Inflammatory macrophage treated with lipopolysaccharide for 1 hour (primary cell): ENCODE data around the gene JMJD1C.

Experiments
- DNase-seq, 2 donors: peaks; one replicate each; pipeline ENCODE4 v3.0.0-alpha.2; 2020 to 2022

Gene JMJD1C

DNA sequence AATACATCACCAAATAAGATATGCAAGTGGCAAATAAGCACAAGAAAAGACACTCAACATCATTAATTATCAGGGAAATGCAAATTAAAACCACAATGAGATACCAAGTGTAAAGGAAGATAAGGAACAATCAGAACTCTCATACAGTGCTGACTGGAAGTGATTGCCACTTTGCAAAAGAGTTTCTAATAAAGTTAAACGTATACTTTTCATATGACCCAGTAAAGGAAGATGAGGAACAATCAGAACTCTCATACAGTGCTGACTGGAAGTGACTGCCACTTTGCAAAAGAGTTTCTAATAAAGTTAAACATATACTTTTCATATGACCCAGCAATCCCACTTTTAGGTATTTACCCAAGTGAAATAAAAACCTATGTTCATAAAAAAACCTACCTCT is 12.2 kb upstream of the JMJD1C start:
- DNase-seq, result no peak

DNA sequence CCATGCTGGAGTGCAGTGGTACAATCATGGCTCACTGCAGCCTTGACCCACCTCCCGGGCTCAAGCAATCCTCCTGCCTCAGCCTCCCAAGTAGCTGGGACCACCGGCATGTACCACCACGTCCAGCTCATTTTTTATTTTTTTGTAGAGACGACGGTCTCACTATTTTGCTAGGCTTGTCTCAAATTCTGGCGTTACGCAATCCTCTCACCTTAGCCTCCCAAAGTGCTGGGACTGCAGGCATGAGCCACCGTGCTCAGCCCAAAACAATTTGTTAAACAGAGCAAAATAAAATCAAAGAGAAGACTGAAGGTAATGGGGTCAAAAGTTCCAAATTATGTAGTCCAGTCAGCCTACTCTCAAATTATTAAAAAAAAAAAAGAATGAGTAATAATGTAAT is 8.7 kb upstream of the JMJD1C start:
- no peak for DNase-seq

DNA sequence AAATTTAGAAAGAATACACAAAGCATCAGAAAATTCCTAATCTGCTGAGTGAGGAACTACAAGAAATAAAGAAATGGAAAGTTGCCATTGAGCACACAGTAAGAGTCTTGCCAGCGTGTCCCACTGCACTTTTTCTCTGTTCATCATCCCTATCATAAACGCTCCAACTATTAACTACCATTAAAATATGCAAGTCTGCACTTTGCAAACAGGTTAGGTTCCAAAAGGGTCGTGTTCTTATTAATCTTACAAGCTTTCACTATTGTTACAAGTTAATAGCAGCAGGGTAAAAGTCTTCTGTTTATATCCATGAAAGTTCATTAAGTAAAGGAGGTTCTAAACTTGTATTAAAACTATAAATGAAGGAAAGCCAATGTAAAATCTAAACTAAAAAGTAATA is 5.2 kb upstream of the JMJD1C start:
- DNase-seq, result no peak

GRCh38 chr10:63468947-63469346 is 3.2 kb upstream of the JMJD1C start:
- no peak for DNase-seq

DNA sequence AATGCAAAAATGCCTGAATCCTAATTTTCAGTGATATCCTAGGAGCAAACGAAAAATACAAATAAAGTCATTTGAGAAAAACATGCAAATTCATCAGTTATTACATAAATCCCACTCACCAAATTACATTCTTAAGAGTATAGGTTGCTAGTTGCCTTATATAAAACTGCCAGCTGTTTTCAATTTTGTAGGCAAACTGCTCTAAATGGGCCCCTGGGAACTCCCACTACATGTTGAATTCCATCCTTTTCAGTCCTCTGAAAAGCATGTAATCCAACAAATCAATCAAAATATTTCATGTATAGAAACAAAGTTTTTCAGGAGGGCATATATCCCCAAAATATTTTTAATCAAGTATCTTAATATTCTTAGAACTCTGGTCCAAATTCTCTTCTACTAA is 2.1 kb upstream of the JMJD1C start:
- DNase-seq, result no peak

DNA sequence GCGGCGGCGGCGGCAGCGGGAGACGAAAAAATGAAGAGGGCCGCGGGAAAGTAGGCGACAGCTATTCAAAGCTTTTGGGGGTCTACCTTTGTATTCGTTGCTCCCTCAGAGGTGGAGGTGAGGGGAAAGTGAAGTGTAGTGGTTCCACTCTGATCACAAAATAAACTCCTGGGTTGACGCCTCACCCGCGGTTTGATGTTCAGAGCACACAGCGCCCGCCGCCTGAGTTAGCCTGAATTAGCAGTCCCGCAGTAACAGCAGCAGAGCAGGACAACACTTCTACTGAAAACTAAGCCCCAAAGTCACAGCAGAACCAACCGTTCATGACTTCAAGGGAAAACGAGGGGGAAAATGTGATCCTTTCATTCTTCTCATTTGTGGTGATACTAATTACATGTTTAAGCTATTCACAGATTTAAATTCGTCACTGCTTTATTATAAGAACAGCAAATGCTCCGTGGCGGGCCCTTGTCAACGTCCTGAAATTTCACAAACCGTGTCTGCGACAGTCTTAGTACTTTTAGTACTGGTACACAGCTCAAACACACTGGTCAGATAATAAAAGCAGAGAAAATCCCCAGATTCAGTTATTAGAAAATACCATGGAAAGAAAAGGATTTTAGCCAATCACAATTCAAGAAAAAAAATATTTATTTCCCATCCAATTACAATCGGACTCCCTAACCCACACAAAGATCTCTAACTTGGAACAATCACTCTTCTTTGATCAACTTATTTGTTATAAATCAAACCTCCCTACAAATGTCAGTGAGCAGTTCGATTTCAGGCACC is 563 bp upstream of the JMJD1C start:
- DNase-seq, result peak in 1 of 2 donors; percentile 25

DNA sequence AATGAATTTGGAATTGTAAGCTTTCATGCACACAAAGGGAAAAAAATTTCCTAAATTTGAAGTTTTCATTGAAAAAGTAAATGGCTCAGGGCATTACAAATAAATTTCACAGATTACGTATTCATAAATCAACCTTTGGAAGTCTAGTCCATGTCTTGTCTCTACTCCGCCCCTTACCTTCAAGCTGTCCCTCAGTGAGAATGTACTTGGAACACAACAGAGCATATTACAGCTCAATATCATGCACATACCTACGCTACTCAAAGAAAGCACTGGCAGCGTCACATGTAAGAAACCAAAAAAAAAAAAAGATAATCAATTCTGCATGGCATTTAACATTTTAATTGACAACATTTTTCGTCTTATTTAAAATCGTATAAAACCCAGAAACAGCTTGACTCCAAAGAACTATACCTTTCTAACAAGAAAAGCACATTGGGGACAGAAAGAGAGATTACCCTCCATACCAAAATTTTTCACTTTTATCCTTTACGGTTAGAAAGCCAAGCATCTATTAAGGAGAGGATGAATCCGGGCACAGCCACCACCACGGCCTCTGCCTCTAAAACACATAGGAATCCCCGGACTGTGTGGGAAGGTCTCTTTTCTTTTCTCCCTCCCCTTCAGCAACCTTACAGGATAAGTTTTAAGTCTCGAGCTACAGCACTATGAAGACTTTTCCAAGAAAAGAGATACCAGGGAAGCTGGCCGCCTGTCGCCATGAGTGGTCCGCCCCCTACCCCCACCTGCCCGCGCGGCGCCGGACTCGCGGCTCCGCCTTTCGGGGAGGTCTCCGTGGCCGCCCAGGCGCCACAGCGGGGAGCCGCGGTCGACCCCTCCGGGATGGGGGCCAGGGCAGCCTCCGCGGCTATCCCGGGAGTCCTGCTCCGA is 1.1 kb downstream of the JMJD1C start:
- DNase-seq, result peak in 1 of 2 donors; percentile 13

DNA sequence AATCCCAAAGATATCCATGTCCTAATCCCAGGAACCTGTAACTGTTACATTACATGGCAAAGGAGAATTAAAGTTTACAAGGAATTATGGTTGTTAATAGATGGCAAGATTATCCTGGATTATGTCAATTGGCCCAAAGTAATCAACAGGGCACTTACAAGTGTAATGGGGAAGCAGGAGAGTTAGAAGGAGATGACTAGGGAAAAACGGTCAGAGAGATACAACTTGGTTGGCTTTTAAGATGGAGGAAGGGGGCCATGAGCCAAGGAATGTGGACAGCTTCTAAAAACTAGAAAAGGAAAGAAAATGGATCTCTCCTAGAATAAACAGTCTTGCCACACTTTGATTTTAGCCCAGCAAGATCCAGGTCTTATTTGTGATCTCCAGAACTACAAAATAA is 3.3 kb downstream of the JMJD1C start:
- DNase-seq, result no peak

GRCh38 chr10:63458177-63458576 is 7.6 kb downstream of the JMJD1C start:
- no peak for DNase-seq

- DNase-seq, result no peak
Observed at GRCh38 chr10:63457594-63457993, 8.2 kb downstream of the JMJD1C start.

DNA sequence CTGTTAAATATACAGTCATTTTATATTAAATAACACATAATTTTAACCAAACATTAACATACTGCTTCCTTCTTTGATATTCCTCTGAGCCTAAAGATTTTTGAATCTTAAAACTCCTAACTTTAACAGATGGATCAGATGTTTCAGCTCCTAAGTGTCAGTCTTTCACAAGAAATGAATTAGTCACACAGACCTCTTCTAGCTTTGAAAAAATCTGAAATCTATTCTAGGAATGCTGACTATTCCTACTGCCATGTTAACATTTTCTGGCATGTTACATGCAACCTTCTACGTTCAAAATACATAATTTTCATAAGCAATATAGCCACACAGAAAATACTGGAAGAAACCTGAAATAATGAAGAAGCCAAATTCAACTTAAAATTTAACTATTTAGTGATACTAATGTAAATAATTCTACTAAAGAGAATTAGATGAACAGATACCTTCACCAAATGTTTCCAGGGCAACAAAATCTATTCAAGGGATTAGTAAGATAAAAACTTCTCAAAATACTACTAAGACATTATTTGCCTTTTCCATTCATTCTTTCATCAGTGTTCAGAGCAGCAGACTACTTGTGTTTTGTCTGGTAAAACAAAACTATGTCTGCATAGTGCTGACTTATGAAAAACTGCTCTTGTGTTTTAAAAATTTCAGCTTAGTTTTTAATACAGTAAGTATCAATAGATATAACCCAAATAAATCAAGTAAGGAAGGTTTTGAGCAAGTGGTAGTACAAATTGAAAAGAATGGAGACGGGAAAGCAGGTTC is 9.2 kb downstream of the JMJD1C start:
- DNase-seq, result no peak

DNA sequence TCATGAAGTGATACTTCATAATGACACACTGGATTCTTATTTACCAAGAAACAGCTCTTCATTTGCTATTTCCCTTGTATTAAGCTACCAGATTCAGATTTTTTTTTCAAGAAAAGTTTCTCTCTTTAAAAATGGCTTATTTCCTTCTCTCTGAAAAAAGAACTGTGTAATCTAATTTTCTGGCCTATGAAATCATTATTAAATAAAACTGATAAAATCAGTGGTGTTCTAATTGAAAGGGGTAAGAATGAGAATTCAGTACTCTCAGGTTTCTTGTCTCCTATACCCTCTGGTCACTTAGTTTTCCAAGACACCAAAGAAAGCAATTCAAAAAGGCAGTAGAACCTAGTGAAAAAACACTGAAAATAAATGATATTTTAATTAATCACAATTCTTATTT is 10.3 kb downstream of the JMJD1C start:
- DNase-seq, result no peak

GRCh38 chr10:63454631-63455030 is 11.1 kb downstream of the JMJD1C start:
- DNase-seq, result no peak

DNA sequence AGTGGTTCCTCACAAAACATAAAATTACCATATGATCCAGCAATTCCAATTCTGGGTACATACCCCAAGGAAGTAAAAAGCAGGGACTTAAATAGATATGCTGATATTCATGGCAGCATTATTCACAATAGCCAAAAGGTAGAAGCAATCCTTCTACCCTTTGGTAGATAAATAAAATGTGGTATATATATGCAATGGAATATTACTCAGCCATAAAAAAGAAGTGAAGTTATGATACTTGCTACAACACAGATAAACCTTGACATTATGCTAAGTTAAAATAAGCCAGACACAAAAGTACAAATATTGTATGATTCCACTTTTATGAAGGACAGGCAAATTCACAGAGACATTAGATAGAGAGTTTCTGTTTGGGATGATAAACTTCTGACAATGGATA is 13.3 kb downstream of the JMJD1C start:
- DNase-seq, result no peak

DNA sequence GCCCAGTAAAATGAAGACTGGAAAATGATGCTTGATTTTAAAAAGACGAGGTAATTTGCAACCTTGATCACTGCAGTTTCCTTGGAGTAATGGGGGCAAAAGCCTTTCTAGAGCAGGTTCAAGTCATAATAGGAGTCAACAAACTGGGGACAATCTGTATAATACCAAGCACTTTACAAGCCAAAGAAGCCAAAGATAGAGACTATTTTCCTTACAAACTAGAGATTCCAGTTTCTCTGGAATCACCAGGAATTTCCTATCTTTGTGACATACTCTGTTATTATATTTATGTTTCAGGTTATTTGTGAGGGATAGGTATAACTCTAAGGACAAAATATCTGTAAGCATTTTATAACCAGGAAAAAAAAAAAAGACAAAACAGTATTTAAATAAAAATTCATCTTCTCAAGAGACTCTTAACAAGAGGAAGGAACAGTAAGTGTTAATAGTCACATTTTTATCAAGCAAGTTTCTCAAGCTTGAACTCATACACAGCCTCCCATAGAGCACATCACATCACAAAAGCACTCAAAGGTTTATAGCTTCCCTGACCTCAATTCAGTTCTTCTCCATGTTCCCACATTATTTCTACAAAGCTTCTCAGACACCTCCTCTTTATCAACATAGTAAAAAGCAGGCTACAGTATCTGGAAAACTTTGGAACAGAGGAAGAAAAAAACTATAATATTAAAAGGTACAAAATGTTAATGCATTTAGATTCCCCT is 18.9 kb downstream of the JMJD1C start:
- DNase-seq, result no peak

- peak; percentile 53 to 57 for DNase-seq
Observed at GRCh38 chr10:63441404-63441803, 24.4 kb downstream of the JMJD1C start.

DNA sequence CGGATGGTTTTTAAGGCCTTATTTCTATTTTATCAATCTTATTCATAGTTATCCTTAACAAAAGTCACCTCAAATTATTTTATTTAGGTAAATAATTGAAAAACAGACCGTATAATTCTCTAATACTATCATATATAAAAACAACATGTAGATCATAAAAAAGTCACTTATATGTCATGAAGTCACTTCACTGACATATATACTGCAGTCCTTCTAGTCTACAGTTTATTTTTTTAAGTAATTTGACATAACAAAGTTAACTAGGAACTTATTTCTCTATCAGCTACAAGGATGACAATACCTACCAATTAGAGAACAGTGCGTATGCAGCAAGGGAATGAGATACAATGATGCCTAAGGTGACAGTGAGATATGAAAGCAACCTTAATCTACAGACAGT is 26.2 kb downstream of the JMJD1C start:
- DNase-seq, result no peak

DNA sequence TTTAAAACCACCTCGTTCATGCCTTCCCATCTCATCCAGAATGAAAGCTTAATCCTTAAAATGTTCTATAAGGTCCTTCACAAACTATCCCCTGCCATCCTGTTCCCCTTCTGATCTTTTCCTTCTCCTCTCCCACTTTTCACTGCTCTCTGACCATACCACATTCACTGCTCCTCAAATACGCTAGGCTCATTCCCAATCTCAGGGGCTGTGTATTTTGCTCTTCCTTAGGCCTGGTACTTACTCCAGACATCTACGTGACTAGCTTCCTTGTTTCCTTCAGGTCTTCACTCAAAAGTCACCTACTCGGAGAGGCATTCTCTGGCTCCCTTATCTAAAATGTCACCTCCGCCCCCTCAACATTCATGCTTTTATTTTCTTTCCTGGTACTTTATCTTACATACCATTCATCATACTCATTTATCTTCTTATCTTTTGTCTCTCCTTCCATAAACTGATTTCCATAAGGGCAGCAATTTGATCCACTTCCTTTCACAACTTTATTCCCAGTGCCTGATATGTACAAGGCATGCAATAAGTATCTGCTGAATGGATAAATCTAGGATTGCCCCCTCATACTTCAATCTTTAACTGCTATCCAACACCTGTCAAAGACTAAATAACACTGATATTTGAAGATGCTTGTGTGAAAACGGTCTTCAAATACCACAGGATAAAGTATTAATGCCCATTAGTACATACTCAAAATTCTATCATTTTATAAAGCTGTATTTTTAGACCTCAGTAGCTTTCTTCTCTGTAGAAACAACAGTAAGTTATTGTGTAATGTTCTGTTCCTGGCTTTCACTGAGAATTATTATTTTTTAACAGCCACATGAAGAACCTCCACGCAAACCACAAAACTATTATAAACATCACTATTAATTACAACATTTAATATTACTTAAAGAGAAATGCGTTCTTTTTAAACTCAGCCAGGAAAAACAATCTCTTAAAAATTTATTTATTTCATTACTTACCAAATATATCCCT is 27.0 kb downstream of the JMJD1C start:
- DNase-seq, result no peak

GRCh38 chr10:63437116-63437949 is 28.4 kb downstream of the JMJD1C start:
- DNase-seq, result peak; percentile 29 to 55

DNA sequence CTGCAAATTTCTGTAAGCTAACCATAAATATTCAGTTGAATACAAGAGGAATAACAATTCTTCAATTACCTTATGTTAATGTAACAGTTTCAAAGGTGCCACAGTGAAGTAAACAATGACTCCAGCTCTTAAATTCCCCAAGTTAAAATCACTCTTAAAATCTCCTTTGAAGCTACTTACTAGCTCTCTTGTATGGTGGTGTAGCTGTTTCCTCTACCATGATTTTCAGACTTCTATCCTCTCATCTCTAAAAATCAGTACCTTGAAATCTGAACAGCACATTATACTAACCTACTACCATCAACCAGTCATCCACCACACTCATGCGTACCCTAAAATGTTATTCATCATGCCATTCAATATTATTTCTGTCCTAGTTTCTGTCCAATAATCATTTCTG is 29.6 kb downstream of the JMJD1C start:
- no peak for DNase-seq
